ENCODE measurements around the gene HLCS.

- no peak for TF ChIP-seq CTCF (IDR thresholded peaks at IDR 0.05)
- no peak for TF ChIP-seq POLR2A (IDR thresholded peaks at IDR 0.05)
Observed at GRCh38 chr21:36735201-36735515, 231.3 kb downstream of the HLCS start.

Data from body of pancreas (tissue), 4 donors.